ENCODE data around the gene EPN2. TPM values are rescaled to one million over a fixed set of nuclear protein-coding genes. Genes with fewer than 3 reads are reported as not detected.

EPN2 gene
- total and polyA plus RNA-seq, 2 donors (not counting 1 experiment from before 2014, with no cell fraction given): 23.8 to 36.0 TPM

DNA sequence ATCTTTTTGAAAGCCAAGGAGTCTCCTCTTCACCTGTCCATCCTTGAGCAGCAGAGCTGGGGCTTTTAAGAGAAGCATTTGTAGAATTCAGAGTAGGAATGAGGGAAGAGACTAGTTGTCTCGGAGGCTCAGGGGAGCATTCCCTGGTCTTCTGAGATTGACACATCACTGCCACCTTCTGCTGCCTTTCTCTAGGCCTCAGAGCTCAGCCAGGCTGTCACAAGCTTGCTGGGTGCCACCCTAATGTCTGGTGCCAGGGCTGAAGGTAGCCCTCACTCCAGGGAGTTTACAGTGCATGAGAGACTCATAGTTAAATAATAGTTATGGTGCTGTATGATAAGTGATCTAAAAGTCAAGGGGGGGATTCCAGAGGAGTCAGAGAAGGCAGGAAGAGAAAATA is 85.7 kb downstream of the EPN2 start:
- Histone ChIP-seq H2AFZ (ENCODE audit: low read length) (no peak overlapping the region), H4K20me1 (ENCODE audit: control insufficient read depth, extremely low read depth, insufficient read depth, low read length) (no peaks in the 10 kb centered on the region), H3K4me3 (replicated peaks in 1 of 4; ENCODE audit: control extremely low read depth in 1 of 4, insufficient read depth in 1 of 4, low read depth in 3 of 4, low read length in 4 of 4) (no peak overlapping the region), H3K4me1 (ENCODE audit: control insufficient read depth, extremely low read depth, insufficient read depth, low read length) (peaks cover under 1% of the 10 kb centered on the region), H3K9me3 (ENCODE audit: control insufficient read depth, insufficient read depth, low read depth, low read length) (no peaks in the 10 kb centered on the region), H3K4me2 (ENCODE audit: extremely low read depth, insufficient read depth, low read length) (no peak overlapping the region), H3K36me3 (ENCODE audit: control insufficient read depth, insufficient read depth, low read length) (peaks cover 5% of the 10 kb centered on the region), H3K9ac (ENCODE audit: insufficient read depth, low read length) (no peak overlapping the region), H3K79me2 (ENCODE audit: control insufficient read depth, insufficient read depth, low read length) (no peaks in the 10 kb centered on the region), H3K27ac (ENCODE audit: insufficient read depth, low read length) (no peak overlapping the region), H3K27me3 (ENCODE audit: control insufficient read depth, insufficient read depth, low read length) (no peaks in the 10 kb centered on the region)
- DNase-seq (ENCODE audit: low read depth in 2 of 2): no peak
- TF ChIP-seq EZH2 (IDR thresholded peaks at IDR 0.05; ENCODE audit: low read length, missing control alignments) (no peak), CTCF (conservative IDR thresholded peaks at IDR 0.05 in 1 of 2, IDR thresholded peaks at IDR 0.05 in 1 of 2; ENCODE audit: low read depth in 1 of 2, low read length in 2 of 2) (no peak)

DNA sequence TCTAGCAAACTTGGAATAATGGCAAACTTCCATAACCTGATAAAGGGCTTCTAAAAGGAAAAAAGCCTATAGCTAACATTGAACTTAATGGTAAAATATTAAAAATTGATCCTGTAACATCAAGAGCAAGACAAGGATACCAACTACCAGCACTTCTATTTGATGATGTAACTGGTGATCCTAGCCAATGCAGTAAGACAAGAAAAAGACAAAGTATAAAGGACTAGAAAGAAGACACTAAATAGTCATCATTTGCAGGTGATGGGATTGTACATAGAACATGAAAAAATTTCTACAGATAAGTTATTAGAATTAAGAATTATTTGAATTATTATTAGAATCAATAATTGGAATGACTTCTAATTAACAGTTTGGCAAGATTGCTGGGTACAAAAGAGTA is 88.4 kb downstream of the EPN2 start:
- H3K4me2 ChIP-seq (ENCODE audit: extremely low read depth, insufficient read depth, low read length): no peak overlapping the region
- no peak overlapping the region for H3K9ac ChIP-seq (ENCODE audit: insufficient read depth, low read length)
- H3K4me3 ChIP-seq (replicated peaks in 1 of 4; ENCODE audit: control extremely low read depth in 1 of 4, insufficient read depth in 1 of 4, low read depth in 3 of 4, low read length in 4 of 4): no peak overlapping the region
- peaks cover 3% of the 10 kb centered on the region for H3K36me3 ChIP-seq (ENCODE audit: control insufficient read depth, insufficient read depth, low read length)
- TF ChIP-seq CTCF (conservative IDR thresholded peaks at IDR 0.05 in 1 of 2, IDR thresholded peaks at IDR 0.05 in 1 of 2; ENCODE audit: low read depth in 1 of 2, low read length in 2 of 2) (no peak), EZH2 (IDR thresholded peaks at IDR 0.05; ENCODE audit: low read length, missing control alignments) (no peak)
- H3K27me3 ChIP-seq (ENCODE audit: control insufficient read depth, insufficient read depth, low read length): no peaks in the 10 kb centered on the region
- H2AFZ ChIP-seq (ENCODE audit: low read length): no peak overlapping the region
- DNase-seq (ENCODE audit: low read depth in 2 of 2): no peak
- peaks cover 3% of the 10 kb centered on the region for H3K4me1 ChIP-seq (ENCODE audit: control insufficient read depth, extremely low read depth, insufficient read depth, low read length)
- no peak overlapping the region for H3K27ac ChIP-seq (ENCODE audit: insufficient read depth, low read length)
- no peaks in the 10 kb centered on the region for H3K9me3 ChIP-seq (ENCODE audit: control insufficient read depth, insufficient read depth, low read depth, low read length)
- no peaks in the 10 kb centered on the region for H4K20me1 ChIP-seq (ENCODE audit: control insufficient read depth, extremely low read depth, insufficient read depth, low read length)
- H3K79me2 ChIP-seq (ENCODE audit: control insufficient read depth, insufficient read depth, low read length): no peaks in the 10 kb centered on the region

- Histone ChIP-seq H3K9me3 (ENCODE audit: control insufficient read depth, insufficient read depth, low read depth, low read length) (no peaks in the 10 kb centered on the region), H3K9ac (ENCODE audit: insufficient read depth, low read length) (no peak overlapping the region), H3K4me2 (ENCODE audit: extremely low read depth, insufficient read depth, low read length) (no peak overlapping the region), H2AFZ (ENCODE audit: low read length) (no peak overlapping the region), H3K4me1 (ENCODE audit: control insufficient read depth, extremely low read depth, insufficient read depth, low read length) (peaks cover 16% of the 10 kb centered on the region), H4K20me1 (ENCODE audit: control insufficient read depth, extremely low read depth, insufficient read depth, low read length) (no peaks in the 10 kb centered on the region), H3K27me3 (ENCODE audit: control insufficient read depth, insufficient read depth, low read length) (no peaks in the 10 kb centered on the region), H3K36me3 (ENCODE audit: control insufficient read depth, insufficient read depth, low read length) (peaks cover 1% of the 10 kb centered on the region), H3K4me3 (replicated peaks in 1 of 4; ENCODE audit: control extremely low read depth in 1 of 4, insufficient read depth in 1 of 4, low read depth in 3 of 4, low read length in 4 of 4) (no peak overlapping the region), H3K79me2 (ENCODE audit: control insufficient read depth, insufficient read depth, low read length) (no peaks in the 10 kb centered on the region), H3K27ac (ENCODE audit: insufficient read depth, low read length) (no peak overlapping the region)
- DNase-seq (ENCODE audit: low read depth in 2 of 2): peak; percentile 58 to 95
- no peak for TF ChIP-seq CTCF (conservative IDR thresholded peaks at IDR 0.05 in 1 of 2, IDR thresholded peaks at IDR 0.05 in 1 of 2; ENCODE audit: low read depth in 1 of 2, low read length in 2 of 2)
- no peak for TF ChIP-seq EZH2 (IDR thresholded peaks at IDR 0.05; ENCODE audit: low read length, missing control alignments)
Observed at GRCh38 chr17:19327031-19327783, 90.0 kb downstream of the EPN2 start.
